SK-N-SH treated with all-trans-retinoic acid at 6 μM for 48 hours (cell line): ENCODE results near the gene TAX1BP1.

Source experiments
- ATAC-seq: fragments of 200-7000 bp; cut with Tn5 transposase; 3 replicates; pipeline ENCODE4 v1.9.1; 2020; ENCODE audit warnings: mild to moderate bottlenecking, moderate library complexity
- ARNTL ChIP-seq: fragments of 450-650 bp; formaldehyde crosslinking; IDR thresholded peaks from 2 replicates; pipeline ENCODE4 v1.5.0; 2020; ENCODE audit warnings: low read depth, mild to moderate bottlenecking, moderate library complexity, borderline replicate concordance
- BACH2 ChIP-seq: fragments of 250-450 bp; sonication (Bioruptor Pico); IDR thresholded peaks from 2 replicates; pipeline ENCODE4 v1.9.0; 2021; ENCODE audit warnings: mild to moderate bottlenecking, borderline replicate concordance
- CSDC2 ChIP-seq: fragments of 250-450 bp; sonication (Bioruptor Pico); IDR thresholded peaks from 2 replicates; pipeline ENCODE4 v1.5.0; 2020; ENCODE audit warnings: mild to moderate bottlenecking, moderate library complexity
- CSRNP3 ChIP-seq: fragments of 250-450 bp; sonication (Bioruptor Pico); IDR thresholded peaks from 2 replicates; pipeline ENCODE4 v1.5.1; 2021; ENCODE audit warnings: mild to moderate bottlenecking, moderate library complexity
- ESRRG ChIP-seq: fragments of 250-450 bp; sonication (Bioruptor Pico); IDR thresholded peaks from 2 replicates; pipeline ENCODE4 v1.6.1; 2021; ENCODE audit warnings: mild to moderate bottlenecking
- GLIS3 ChIP-seq: fragments of 250-450 bp; sonication (Bioruptor Pico); IDR thresholded peaks from 2 replicates; pipeline ENCODE4 v1.5.0; 2020; ENCODE audit warnings: mild to moderate bottlenecking, moderate library complexity
- ISL1 ChIP-seq: fragments of 250-450 bp; sonication (Bioruptor Pico); IDR thresholded peaks from 2 replicates; pipeline ENCODE4 v2.1.2; 2022; ENCODE audit warnings: mild to moderate bottlenecking, moderate library complexity
- OSR1 ChIP-seq: fragments of 250-450 bp; sonication (Bioruptor Pico); IDR thresholded peaks from 2 replicates; pipeline ENCODE4 v1.8.0; 2022; ENCODE audit warnings: moderate library complexity, mild to moderate bottlenecking, inconsistent platforms
- PPARA ChIP-seq: fragments of 250-450 bp; sonication (Bioruptor Pico); IDR thresholded peaks from 2 replicates; pipeline ENCODE4 v1.5.0; 2020; ENCODE audit warnings: mild to moderate bottlenecking, borderline replicate concordance
- RARB ChIP-seq: fragments of 250-450 bp; sonication (Bioruptor Pico); IDR thresholded peaks from 2 replicates; pipeline ENCODE4 v1.8.0; 2021; ENCODE audit warnings: mild to moderate bottlenecking, moderate library complexity
- SNAI2 ChIP-seq: fragments of 250-450 bp; sonication (Bioruptor Pico); IDR thresholded peaks from 2 replicates; pipeline ENCODE4 v1.5.0; 2020; ENCODE audit warnings: mild to moderate bottlenecking, moderate library complexity
- TCF4 ChIP-seq: fragments of 250-450 bp; sonication (Bioruptor Pico); IDR thresholded peaks from 2 replicates; pipeline ENCODE4 v1.8.0; 2021; ENCODE audit warnings: mild to moderate bottlenecking, moderate library complexity, borderline replicate concordance
- TOX ChIP-seq: fragments of 250-450 bp; sonication (Bioruptor Pico); IDR thresholded peaks from 2 replicates; pipeline ENCODE4 v1.8.0; 2021; ENCODE audit warnings: mild to moderate bottlenecking, moderate library complexity, borderline replicate concordance
- ZC3H10 ChIP-seq: fragments of 250-450 bp; sonication (Bioruptor Pico); IDR thresholded peaks from 2 replicates; pipeline ENCODE4 v1.5.1; 2021; ENCODE audit warnings: mild to moderate bottlenecking, moderate library complexity
- ZFP3 ChIP-seq: fragments of 250-450 bp; sonication (Bioruptor Pico); IDR thresholded peaks from 2 replicates; pipeline ENCODE4 v1.5.0; 2020; ENCODE audit warnings: mild to moderate bottlenecking, moderate library complexity
- ZFP30 ChIP-seq: fragments of 450-650 bp; formaldehyde crosslinking; IDR thresholded peaks from 2 replicates; pipeline ENCODE4 v1.5.0; 2022; ENCODE audit warnings: mild to moderate bottlenecking, moderate library complexity
- ZNF565 ChIP-seq: fragments of 450-650 bp; formaldehyde crosslinking; conservative IDR thresholded peaks from 2 replicates; pipeline ENCODE4 v1.5.0; 2020; ENCODE audit warnings: low read depth, mild to moderate bottlenecking, moderate library complexity
- ZNF70 ChIP-seq: fragments of 450-650 bp; formaldehyde crosslinking; IDR thresholded peaks from 2 replicates; pipeline ENCODE4 v1.5.0; 2020; ENCODE audit warnings: mild to moderate bottlenecking, moderate library complexity
- ZNF8 ChIP-seq: fragments of 450-650 bp; formaldehyde crosslinking; IDR thresholded peaks from 2 replicates; pipeline ENCODE4 v1.5.0; 2020; ENCODE audit warnings: mild to moderate bottlenecking, moderate library complexity
- TF ChIP-seq, protein P1 (sequence below): fragments of 250-450 bp; sonication (Bioruptor Pico); IDR thresholded peaks from 2 replicates; pipeline ENCODE4 v1.5.0; 2020; ENCODE audit warnings: mild to moderate bottlenecking, moderate library complexity
- TF ChIP-seq, protein P2 (sequence below): fragments of 250-450 bp; sonication (Bioruptor Pico); IDR thresholded peaks from 2 replicates; pipeline ENCODE4 v1.5.1; 2020; ENCODE audit warnings: low read depth, mild to moderate bottlenecking, moderate library complexity

The TAX1BP1 gene

GRCh38 chr7:27747589-27748368 lies 7.8 kb downstream of the TAX1BP1 start (continued):
- no peak for TF ChIP-seq BACH2

GRCh38 chr7:27750316-27750715 lies 10.4 kb downstream of the TAX1BP1 start:
- TF ChIP-seq, protein P1, sequence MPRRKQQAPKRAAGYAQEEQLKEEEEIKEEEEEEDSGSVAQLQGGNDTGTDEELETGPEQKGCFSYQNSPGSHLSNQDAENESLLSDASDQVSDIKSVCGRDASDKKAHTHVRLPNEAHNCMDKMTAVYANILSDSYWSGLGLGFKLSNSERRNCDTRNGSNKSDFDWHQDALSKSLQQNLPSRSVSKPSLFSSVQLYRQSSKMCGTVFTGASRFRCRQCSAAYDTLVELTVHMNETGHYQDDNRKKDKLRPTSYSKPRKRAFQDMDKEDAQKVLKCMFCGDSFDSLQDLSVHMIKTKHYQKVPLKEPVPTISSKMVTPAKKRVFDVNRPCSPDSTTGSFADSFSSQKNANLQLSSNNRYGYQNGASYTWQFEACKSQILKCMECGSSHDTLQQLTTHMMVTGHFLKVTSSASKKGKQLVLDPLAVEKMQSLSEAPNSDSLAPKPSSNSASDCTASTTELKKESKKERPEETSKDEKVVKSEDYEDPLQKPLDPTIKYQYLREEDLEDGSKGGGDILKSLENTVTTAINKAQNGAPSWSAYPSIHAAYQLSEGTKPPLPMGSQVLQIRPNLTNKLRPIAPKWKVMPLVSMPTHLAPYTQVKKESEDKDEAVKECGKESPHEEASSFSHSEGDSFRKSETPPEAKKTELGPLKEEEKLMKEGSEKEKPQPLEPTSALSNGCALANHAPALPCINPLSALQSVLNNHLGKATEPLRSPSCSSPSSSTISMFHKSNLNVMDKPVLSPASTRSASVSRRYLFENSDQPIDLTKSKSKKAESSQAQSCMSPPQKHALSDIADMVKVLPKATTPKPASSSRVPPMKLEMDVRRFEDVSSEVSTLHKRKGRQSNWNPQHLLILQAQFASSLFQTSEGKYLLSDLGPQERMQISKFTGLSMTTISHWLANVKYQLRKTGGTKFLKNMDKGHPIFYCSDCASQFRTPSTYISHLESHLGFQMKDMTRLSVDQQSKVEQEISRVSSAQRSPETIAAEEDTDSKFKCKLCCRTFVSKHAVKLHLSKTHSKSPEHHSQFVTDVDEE (CRISPR knock-in tag) = no peak
- TF ChIP-seq ZNF565 (CRISPR knock-in tag) = no peak
- TF ChIP-seq ZFP3 (CRISPR knock-in tag) = no peak
- TF ChIP-seq BACH2 = no peak
- TF ChIP-seq TCF4 (CRISPR knock-in tag) = no peak
- no peak for TF ChIP-seq ISL1 (CRISPR knock-in tag)
- no peak for TF ChIP-seq ESRRG
- TF ChIP-seq ARNTL = no peak
- TF ChIP-seq ZFP30 = no peak
- no peak for TF ChIP-seq ZNF70
- no peak for TF ChIP-seq GLIS3 (CRISPR knock-in tag)
- TF ChIP-seq RARB (CRISPR knock-in tag) = no peak
- no peak for ATAC-seq

DNA sequence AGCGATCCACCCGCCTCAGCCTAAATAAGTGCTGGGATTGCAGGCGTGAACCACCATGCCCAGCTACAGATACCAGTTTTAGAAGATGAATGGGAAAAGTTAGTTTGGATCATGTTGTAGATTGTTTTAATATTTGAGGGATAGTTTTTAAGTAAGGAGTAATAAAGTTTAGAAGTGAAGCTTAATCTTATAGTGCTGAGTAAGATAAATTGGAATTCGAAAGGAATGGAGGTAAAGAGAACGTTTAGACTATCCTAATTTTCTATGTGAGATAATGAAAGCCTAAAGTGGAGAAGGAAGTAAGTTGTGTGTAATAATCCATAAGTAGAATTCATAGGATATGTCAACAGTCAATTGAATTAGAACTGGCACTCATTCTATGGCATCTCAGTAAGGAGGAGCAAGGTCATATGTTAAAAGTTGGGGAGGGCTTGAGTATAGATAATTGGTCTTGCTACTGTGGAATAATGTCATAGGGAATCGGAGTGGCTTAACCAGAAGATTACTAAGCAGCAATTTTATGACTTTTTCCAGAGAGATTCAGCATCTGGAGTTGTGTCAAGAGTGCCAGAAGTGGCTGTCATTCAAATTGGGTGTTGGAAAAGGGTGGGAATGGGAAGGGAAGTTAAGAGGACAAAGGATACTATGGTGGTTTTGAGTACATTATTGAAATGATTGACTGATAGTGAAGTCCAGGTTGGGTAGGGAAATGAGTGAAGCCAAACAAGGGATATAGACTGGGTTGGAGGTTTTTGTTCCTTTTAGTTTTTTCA lies 12.1 kb downstream of the TAX1BP1 start:
- no peak for ATAC-seq
- TF ChIP-seq CSDC2 (CRISPR knock-in tag) (no peak), TCF4 (CRISPR knock-in tag) (no peak), ZFP30 (no peak), SNAI2 (CRISPR knock-in tag) (no peak), ZNF8 (CRISPR knock-in tag) (no peak)
- TF ChIP-seq, protein P2, sequence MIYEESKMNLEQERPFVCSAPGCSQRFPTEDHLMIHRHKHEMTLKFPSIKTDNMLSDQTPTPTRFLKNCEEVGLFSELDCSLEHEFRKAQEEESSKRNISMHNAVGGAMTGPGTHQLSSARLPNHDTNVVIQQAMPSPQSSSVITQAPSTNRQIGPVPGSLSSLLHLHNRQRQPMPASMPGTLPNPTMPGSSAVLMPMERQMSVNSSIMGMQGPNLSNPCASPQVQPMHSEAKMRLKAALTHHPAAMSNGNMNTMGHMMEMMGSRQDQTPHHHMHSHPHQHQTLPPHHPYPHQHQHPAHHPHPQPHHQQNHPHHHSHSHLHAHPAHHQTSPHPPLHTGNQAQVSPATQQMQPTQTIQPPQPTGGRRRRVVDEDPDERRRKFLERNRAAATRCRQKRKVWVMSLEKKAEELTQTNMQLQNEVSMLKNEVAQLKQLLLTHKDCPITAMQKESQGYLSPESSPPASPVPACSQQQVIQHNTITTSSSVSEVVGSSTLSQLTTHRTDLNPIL (CRISPR knock-in tag) = no peak

- no peak for TF ChIP-seq BACH2
- TF ChIP-seq, protein P2 (CRISPR knock-in tag) = no peak
- TF ChIP-seq ZFP30 = no peak
- no peak for TF ChIP-seq OSR1
- TF ChIP-seq ZNF8 (CRISPR knock-in tag) = no peak
- TF ChIP-seq ZNF565 (CRISPR knock-in tag) = no peak
- TF ChIP-seq ZFP3 (CRISPR knock-in tag) = no peak
- no peak for ATAC-seq
These were observed 13.9 kb downstream of the TAX1BP1 start for GRCh38 chr7:27753863-27754262.

DNA sequence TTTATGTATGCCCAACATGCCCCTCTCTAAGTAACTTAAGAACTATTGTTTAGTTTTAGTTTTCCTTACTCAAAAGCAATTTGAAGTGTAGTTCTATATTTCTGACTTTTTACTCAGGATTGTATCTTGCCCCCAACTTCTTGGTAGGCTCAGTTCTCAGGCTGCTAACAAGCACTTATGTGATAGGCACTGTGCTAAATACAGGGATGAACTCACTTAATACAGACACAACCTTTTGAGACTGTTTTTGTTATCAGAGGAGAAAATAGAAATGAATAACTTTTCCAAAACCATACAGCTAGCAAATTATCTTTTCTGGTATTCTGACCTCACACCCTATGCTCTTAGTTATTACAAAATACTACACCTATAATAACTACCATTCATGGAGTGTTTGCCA lies 16.3 kb downstream of the TAX1BP1 start:
- TF ChIP-seq CSDC2 (CRISPR knock-in tag) (no peak), ZNF565 (CRISPR knock-in tag) (no peak), ZFP30 (no peak), TOX (CRISPR knock-in tag) (no peak), ARNTL (no peak), ZFP3 (CRISPR knock-in tag) (no peak), RARB (CRISPR knock-in tag) (no peak), OSR1 (no peak), ZC3H10 (no peak), ESRRG (no peak), PPARA (CRISPR knock-in tag) (no peak), SNAI2 (CRISPR knock-in tag) (no peak), GLIS3 (CRISPR knock-in tag) (no peak), ISL1 (CRISPR knock-in tag) (no peak), CSRNP3 (CRISPR knock-in tag) (no peak), ZNF8 (CRISPR knock-in tag) (no peak)
- TF ChIP-seq, protein P2 (CRISPR knock-in tag) = no peak
- no peak for ATAC-seq
